Sigmoid colon (tissue), 7 donors: ENCODE results near the gene NEDD9. TPM values are rescaled to one million over a fixed set of nuclear protein-coding genes. Genes with fewer than 3 reads are reported as not detected.

ENCODE experiments used
- DNase-seq: peaks from one replicate; pipeline ENCODE4 v3.0.0-alpha.2; 2019
- H3K27ac ChIP-seq, 4 donors: fragments of 200-600 bp; sonication (generic); one replicate each; pipeline ENCODE4 v1.5.1; 2016 to 2019; ENCODE audit warnings: mild to moderate bottlenecking in 1 of 4
- H3K27me3 ChIP-seq, 3 donors: fragments of 200-600 bp; sonication (generic); one replicate each; pipeline ENCODE4 v1.5.1; 2019; ENCODE audit warnings: mild to moderate bottlenecking in 1 of 3
- H3K36me3 ChIP-seq, 4 donors: fragments of 200-600 bp; sonication (generic); one replicate each; pipeline ENCODE4 v1.5.1; 2016 to 2019
- H3K4me1 ChIP-seq, 4 donors: fragments of 200-600 bp; sonication (generic); one replicate each; pipeline ENCODE4 v1.5.1; 2017 to 2019
- H3K4me3 ChIP-seq, 4 donors: fragments of 200-600 bp; sonication (generic); one replicate each; pipeline ENCODE4 v1.5.1; 2017 to 2019; ENCODE audit warnings: mild to moderate bottlenecking in 2 of 4, moderate library complexity in 1 of 4
- H3K9me3 ChIP-seq, 4 donors: fragments of 200-600 bp in 3 of 4; sonication (generic) in 3 of 4; one replicate each; pipeline versions ENCODE4 v1.5.1 to v1.6.1; 2013 to 2019
- CTCF ChIP-seq, 4 experiments: fragments of 450-650 bp in 3 of 4; fragments of 200-600 bp in 1 of 4; IDR thresholded peaks; one replicate each; pipeline ENCODE4 v1.5.1; 2016 to 2019; ENCODE audit warnings: antibody characterized with exemption in 4 of 4, mild to moderate bottlenecking in 3 of 4, moderate library complexity in 2 of 4
- EP300 ChIP-seq, 4 donors: sonication (generic); formaldehyde crosslinking; IDR thresholded peaks; one replicate each; pipeline ENCODE4 v1.6.1; 2017; ENCODE audit warnings: antibody characterized with exemption in 4 of 4
- POLR2A ChIP-seq, 2 donors: fragments of 450-650 bp; IDR thresholded peaks; one replicate each; pipeline ENCODE4 v1.6.1; 2016; ENCODE audit warnings: antibody characterized with exemption in 2 of 2, mild to moderate bottlenecking in 2 of 2, moderate library complexity in 2 of 2
- POLR2AphosphoS5 ChIP-seq, 4 donors: sonication (generic); formaldehyde crosslinking; IDR thresholded peaks; one replicate each; pipeline ENCODE4 v1.6.1; 2017; ENCODE audit warnings: antibody characterized with exemption in 4 of 4
- WGBS, 2 donors: extraction: QIAGEN DNeasy Blood & Tissue Kit; methylation state at CpG; one replicate each; pipeline ENCODE4 v1.1.7; 2013; 5-methylcytosine and 5-hydroxymethylcytosine counted together
- intact Hi-C: fragments of 100-400 bp; cut with DNase I; formaldehyde crosslinking; loops from one replicate; pipeline ENCODE4 v1.15.1; 2023
- polyA plus RNA-seq, 3 donors: library from polyadenylated mRNA; stranded (reverse); fragments of 200-250 nt; gene quantifications; one replicate each; pipeline ENCODE4 v1.2.3, GENCODE V29; 2013
- total RNA-seq, 4 donors: library from RNA; depleted of rRNA; stranded (reverse); fragments of >200 nt; gene quantifications; one replicate each; pipeline ENCODE4 v1.1.0, GENCODE V29; 2016
- donor health status: healthy with polysubstance abuse.
- donor health status: Bipolar disorder and iron deficiency.
- donor health status: healthy.

NEDD9 gene
- total and polyA plus RNA-seq, 7 donors, result 13.8 to 42.5 (median 21.4) TPM

- H3K4me3 ChIP-seq, result no peak overlapping the region
- H3K27ac ChIP-seq, result no peak overlapping the region
- TF ChIP-seq POLR2A (IDR thresholded peaks at IDR 0.05), result no peak
- TF ChIP-seq EP300 (IDR thresholded peaks at IDR 0.05), result no peak
- no peak for TF ChIP-seq CTCF (IDR thresholded peaks at IDR 0.05)
- no peak for TF ChIP-seq POLR2AphosphoS5 (IDR thresholded peaks at IDR 0.05)
- intact Hi-C loops, result loop anchor here (10.0 kb wide), 1 partner anchor 425 kb away; no protein-coding TSS in a partner anchor
- WGBS, 2 donors, result 96% methylated on average over 3 of the region's 3 CpGs
- H3K4me1 ChIP-seq, result peaks cover 0 to 3% (median 0%) of the 10 kb centered on the region in 4 donors
- no peaks in the 10 kb centered on the region for H3K36me3 ChIP-seq
- DNase-seq, result no peak
- no peaks in the 10 kb centered on the region for H3K9me3 ChIP-seq
- H3K27me3 ChIP-seq, result no peaks in the 10 kb centered on the region
These were observed 82.9 kb downstream of the NEDD9 start for GRCh38 chr6:11149551-11149950.

- intact Hi-C loops, result loop anchor here (10.0 kb wide), 1 partner anchor 429 kb away; no protein-coding TSS in a partner anchor
- 97 to 98% methylated on average over 4 of the region's 4 CpGs for WGBS, 2 donors
These were observed 86.2 kb downstream of the NEDD9 start for GRCh38 chr6:11146117-11146826.

GRCh38 chr6:11144393-11144851 lies 88.0 kb downstream of the NEDD9 start:
- no peak overlapping the region for H3K4me3 ChIP-seq
- H3K27ac ChIP-seq, result no peak overlapping the region
- WGBS, 2 donors, result 10 to 29% methylated on average over 6 of the region's 6 CpGs
- intact Hi-C loops, result loop anchor here (1.0 to 10.0 kb wide), 2 partner anchors 352 to 430 kb away; no protein-coding TSS in a partner anchor
- no peaks in the 10 kb centered on the region for H3K36me3 ChIP-seq
- DNase-seq, result peak; percentile 85
- no peaks in the 10 kb centered on the region for H3K27me3 ChIP-seq
- H3K9me3 ChIP-seq, result no peaks in the 10 kb centered on the region
- peak; percentile 79 to 91 (median 84) for TF ChIP-seq CTCF (IDR thresholded peaks at IDR 0.05)
- no peak for TF ChIP-seq EP300 (IDR thresholded peaks at IDR 0.05)
- peaks cover 0 to 5% (median 0%) of the 10 kb centered on the region in 4 donors for H3K4me1 ChIP-seq

More at GRCh38 chr6:11146117-11146826, 86.2 kb downstream of the NEDD9 start:
- Histone ChIP-seq H3K4me3 (no peak overlapping the region), H3K9me3 (no peaks in the 10 kb centered on the region), H3K27ac (no peak overlapping the region), H3K36me3 (no peaks in the 10 kb centered on the region), H3K27me3 (no peaks in the 10 kb centered on the region), H3K4me1 (peaks cover 0 to 5% (median 0%) of the 10 kb centered on the region in 4 donors)
- TF ChIP-seq POLR2AphosphoS5 (IDR thresholded peaks at IDR 0.05) (no peak), CTCF (IDR thresholded peaks at IDR 0.05) (no peak), POLR2A (IDR thresholded peaks at IDR 0.05) (no peak), EP300 (IDR thresholded peaks at IDR 0.05) (no peak)
- no peak for DNase-seq

- WGBS, 2 donors, result 80 to 84% methylated on average over 10 of the region's 10 CpGs
- no peaks in the 10 kb centered on the region for H3K36me3 ChIP-seq
- intact Hi-C loops, result loop anchor here (1.0 to 10.0 kb wide), 2 partner anchors 353 to 431 kb away; no protein-coding TSS in a partner anchor
- no peak overlapping the region for H3K4me3 ChIP-seq
- DNase-seq, result peak; percentile 84
- H3K27me3 ChIP-seq, result no peaks in the 10 kb centered on the region
- H3K4me1 ChIP-seq, result peaks cover 0 to 5% (median 2%) of the 10 kb centered on the region in 4 donors
- H3K27ac ChIP-seq, result no peak overlapping the region
- TF ChIP-seq POLR2A (IDR thresholded peaks at IDR 0.05), result no peak
- no peak for TF ChIP-seq CTCF (IDR thresholded peaks at IDR 0.05)
- TF ChIP-seq POLR2AphosphoS5 (IDR thresholded peaks at IDR 0.05), result peak in 1 of 4 donors; percentile 20
- no peak for TF ChIP-seq EP300 (IDR thresholded peaks at IDR 0.05)
- H3K9me3 ChIP-seq, result no peaks in the 10 kb centered on the region
These were observed 88.8 kb downstream of the NEDD9 start for GRCh38 chr6:11143394-11144371.
